H1 (cell line): ENCODE results near the gene CT47A1. TPM values are rescaled to one million over a fixed set of nuclear protein-coding genes. Genes with fewer than 3 reads are reported as not detected.

Experiments used
- FOSL1 ChIP-seq: IDR thresholded peaks from 2 replicates; pipeline ENCODE4 v1.6.1; 2011; ENCODE audit warnings: mild to moderate bottlenecking, low read depth, low read length, moderate library complexity; ENCODE audit not compliant: insufficient read depth
- polyA plus RNA-seq, 7 experiments: library from polyadenylated mRNA; depleted of rRNA in 3 of 7; stranded (reverse) in 5 of 7; unstranded in 2 of 7; fragments of >200 nt in 5 of 7; fragments of 200-250 nt in 2 of 7; gene quantifications; 1 replicate in 5 of 7; 2 replicates in 1 of 7; 4 replicates in 1 of 7; pipeline versions ENCODE4 v1.2.1 to v1.2.3, GENCODE V29; 2011 to 2013; ENCODE audit warnings: missing spikeins in 2 of 7, mixed read lengths in 2 of 7
- total RNA-seq: library from RNA; stranded (reverse); fragmentation: NEBNext Ultra II Directional; extraction: Animal tissue kit (Norgen Biotek cat#: 25700); gene quantifications from 2 replicates; pipeline ENCODE4 v1.2.1, GENCODE V29; 2021

The CT47A1 gene
- total and polyA plus RNA-seq, 2 of the 8 experiments (the other 6 are each of a cell fraction or from before 2014, with no cell fraction given) = not detected

- no peak for TF ChIP-seq FOSL1
These were observed 44.5 kb upstream of the CT47A1 start (continued) for GRCh38 chrX:121030083-121030482.
